GM21576 (cell line): ENCODE data around the gene NLGN1.

Source experiments
- ATAC-seq: cut with Tn5 transposase; IDR thresholded peaks from one replicate; pipeline ENCODE4 v1.9.1; 2021; ENCODE audit warnings: mild to moderate bottlenecking, moderate library complexity; ENCODE audit not compliant: unreplicated experiment

The NLGN1 gene

GRCh38 chr3:174132421-174133042 lies 735.0 kb downstream of the NLGN1 start:
- no peak for ATAC-seq

DNA sequence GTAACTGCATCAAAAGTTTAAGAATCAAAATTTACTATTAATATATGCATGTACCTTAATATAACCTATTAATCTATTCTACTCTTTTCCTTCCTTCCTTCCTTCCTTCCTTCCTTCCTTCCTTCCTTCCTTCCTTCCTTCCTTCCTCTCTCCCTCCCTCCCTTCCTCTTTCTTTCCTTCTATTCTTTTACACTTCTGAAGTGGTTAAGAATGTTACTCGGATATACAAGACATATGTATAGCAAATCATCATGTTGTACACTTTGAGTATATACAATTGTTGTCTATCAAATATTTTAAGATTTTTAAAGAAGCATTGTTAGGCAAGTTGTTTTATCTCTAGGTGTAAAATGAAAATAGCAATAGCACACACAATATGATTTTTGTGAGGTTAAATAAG lies 748.5 kb downstream of the NLGN1 start:
- ATAC-seq = no peak

DNA sequence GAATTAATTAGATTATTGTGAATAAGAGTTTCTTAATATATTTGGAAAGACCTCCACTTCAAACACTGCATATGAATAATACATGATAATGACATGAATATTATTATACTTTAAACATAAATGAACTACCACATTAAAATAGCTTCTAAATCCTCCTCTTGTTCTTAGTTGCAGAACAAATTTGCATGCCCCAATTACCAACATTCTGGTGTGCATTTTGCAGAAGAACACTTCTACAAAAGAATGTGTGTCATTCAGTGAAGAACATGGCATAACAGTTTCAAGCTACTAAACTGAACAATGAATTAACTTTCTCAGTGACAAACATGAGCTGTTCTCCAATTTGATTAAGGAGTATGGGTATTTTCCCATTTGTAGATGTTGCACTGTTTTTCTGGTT lies 750.3 kb downstream of the NLGN1 start:
- no peak for ATAC-seq

DNA sequence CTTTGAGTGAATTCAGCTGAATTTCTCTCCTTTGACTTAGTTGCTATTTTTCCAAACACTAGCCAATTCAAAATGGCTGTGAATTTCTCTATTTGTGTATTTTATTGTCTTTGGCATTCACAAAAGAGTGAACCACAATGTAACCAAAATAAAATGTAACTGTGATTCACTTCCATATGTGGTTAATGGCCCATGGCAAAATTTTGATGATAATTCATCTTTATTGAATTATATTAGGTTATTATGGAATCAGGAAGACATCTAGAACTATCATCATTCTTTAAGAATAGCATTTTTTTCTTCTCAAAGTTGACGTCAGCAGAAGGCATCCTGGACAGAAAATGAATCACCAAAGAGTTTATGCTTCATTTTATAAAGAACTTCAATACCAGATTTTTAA lies 756.3 kb downstream of the NLGN1 start:
- no peak for ATAC-seq

GRCh38 chr3:174156200-174156599 lies 758.7 kb downstream of the NLGN1 start:
- no peak for ATAC-seq

- no peak for ATAC-seq
Measured at GRCh38 chr3:174158674-174159073, 761.1 kb downstream of the NLGN1 start.

- ATAC-seq = no peak
Measured at GRCh38 chr3:174159604-174160003, 762.1 kb downstream of the NLGN1 start.

GRCh38 chr3:174162550-174162949 lies 765.0 kb downstream of the NLGN1 start:
- no peak for ATAC-seq

- no peak for ATAC-seq
Measured at GRCh38 chr3:174168026-174168425, 770.5 kb downstream of the NLGN1 start.

- no peak for ATAC-seq
Measured at GRCh38 chr3:174168538-174169254, 771.2 kb downstream of the NLGN1 start.

GRCh38 chr3:174169736-174170135 lies 772.2 kb downstream of the NLGN1 start:
- ATAC-seq = no peak

DNA sequence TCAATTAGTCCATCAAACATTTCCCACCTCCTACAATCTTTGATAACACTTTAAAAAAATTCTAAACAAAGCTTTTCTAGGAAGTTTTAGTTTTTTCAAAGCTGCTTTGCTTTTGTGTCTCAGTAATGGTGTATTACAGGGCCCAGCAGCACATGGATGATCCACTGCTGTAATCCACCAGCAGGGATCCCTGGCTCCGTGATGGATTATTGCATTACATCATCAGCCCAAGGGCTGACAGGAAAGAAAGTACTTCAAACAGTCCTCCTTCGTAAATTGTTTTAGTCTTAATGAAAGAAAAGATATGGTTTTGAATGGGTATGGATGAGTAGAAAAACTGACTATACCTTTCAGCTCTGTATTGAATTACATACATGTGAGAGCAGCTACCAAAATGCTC lies 772.7 kb downstream of the NLGN1 start:
- ATAC-seq = no peak

DNA sequence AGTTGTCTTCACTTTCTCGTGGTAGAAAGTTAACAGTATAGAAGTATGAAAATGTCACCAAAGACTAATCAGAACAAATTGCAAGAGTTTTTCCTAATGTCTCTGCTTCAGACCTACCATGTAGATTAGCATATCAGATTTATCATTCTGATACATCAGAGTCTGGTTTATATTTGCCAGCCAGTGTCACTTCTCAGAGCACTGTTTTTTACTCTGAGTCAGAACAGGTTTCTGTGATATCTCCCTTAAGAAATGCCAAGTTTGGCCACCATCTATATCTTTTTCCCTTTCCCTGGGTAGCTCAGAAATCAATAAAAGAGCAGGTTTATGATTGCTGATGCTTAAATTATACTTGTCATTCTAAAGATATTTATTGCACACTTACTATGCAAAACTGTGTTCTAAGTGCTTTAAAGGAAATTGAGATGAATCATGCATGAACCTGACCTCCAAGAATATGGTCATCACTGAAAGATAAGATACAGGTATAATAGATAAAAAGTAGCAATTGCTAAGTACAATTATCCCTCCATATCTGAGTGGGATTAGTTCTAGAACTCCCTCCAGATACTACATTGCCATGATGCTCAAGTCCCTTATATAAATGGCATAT lies 788.9 kb downstream of the NLGN1 start:
- ATAC-seq = no peak

- ATAC-seq = no peak
Measured at GRCh38 chr3:174191380-174191779, 793.8 kb downstream of the NLGN1 start.

GRCh38 chr3:174191895-174192294 lies 794.4 kb downstream of the NLGN1 start:
- no peak for ATAC-seq

GRCh38 chr3:174192471-174192870 lies 794.9 kb downstream of the NLGN1 start:
- no peak for ATAC-seq

GRCh38 chr3:174193604-174194003 lies 796.1 kb downstream of the NLGN1 start:
- no peak for ATAC-seq

DNA sequence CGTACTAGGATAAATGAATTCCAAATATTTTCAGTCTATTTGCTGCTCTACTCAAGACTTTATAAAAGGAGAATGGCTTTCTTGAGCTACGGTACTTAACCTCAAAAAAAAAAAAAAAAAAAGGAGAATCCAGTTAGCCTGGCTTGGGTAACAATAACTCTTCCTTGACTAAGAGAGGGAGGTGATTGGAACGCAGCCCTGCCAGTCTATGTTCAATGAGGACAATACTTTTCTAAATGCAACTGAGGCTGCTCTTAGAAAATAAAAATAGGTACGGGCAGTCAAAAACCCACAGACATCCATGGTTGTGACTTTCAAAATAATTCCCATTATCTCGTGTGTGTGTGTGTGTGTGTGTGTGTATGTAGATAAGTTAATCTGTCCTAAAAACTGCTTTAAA lies 799.9 kb downstream of the NLGN1 start:
- no peak for ATAC-seq

DNA sequence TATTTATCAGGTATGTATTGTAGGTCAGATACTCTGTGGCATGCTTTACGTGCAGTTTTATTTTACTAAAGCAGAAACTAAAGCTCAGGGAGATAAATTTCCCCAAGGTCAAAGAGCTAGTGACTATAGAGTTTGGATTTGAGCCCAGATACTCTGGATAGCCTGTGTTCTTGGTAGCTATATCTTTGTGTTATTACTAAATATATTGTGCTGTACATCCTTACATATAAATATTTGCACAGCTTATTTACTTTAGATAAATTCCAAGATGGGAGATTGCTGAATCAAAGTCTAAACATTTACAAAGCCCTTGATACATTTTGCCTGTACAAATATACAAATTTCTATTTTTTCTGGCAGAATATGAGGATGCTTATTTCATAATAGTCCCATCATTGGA lies 800.7 kb downstream of the NLGN1 start:
- no peak for ATAC-seq

- no peak for ATAC-seq
Measured at GRCh38 chr3:174199696-174200095, 802.2 kb downstream of the NLGN1 start.

GRCh38 chr3:174202116-174202515 lies 804.6 kb downstream of the NLGN1 start:
- ATAC-seq = no peak

DNA sequence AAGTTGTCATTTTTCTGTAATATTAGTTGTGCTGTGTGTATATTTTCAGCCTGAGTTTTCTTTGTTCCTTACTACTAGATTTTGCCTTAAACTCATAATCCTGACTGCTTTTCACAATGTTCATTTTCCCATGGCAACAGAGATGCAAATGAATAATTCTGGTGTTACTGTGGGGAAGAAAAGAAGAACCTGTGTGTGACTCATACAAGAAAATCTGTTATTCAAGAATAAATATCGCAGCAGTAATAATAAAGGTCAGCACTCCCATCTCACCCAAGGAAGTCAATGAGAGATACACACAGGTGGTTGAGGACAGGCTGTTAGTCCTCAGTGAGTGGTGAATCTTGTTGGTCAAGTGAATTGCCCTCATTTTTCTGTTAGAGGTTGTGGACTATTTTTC lies 805.0 kb downstream of the NLGN1 start:
- ATAC-seq = no peak
